GM21529 (cell line): ENCODE measurements around the gene CCDC3.

ENCODE experiments used
- ATAC-seq: cut with Tn5 transposase; IDR thresholded peaks from one replicate; pipeline ENCODE4 v1.9.1; 2021; ENCODE audit not compliant: unreplicated experiment

The CCDC3 gene

GRCh38 chr10:12927896-12928295 is 73.6 kb downstream of the CCDC3 start:
- ATAC-seq, result no peak

GRCh38 chr10:12925845-12926244 is 75.7 kb downstream of the CCDC3 start:
- no peak for ATAC-seq

DNA sequence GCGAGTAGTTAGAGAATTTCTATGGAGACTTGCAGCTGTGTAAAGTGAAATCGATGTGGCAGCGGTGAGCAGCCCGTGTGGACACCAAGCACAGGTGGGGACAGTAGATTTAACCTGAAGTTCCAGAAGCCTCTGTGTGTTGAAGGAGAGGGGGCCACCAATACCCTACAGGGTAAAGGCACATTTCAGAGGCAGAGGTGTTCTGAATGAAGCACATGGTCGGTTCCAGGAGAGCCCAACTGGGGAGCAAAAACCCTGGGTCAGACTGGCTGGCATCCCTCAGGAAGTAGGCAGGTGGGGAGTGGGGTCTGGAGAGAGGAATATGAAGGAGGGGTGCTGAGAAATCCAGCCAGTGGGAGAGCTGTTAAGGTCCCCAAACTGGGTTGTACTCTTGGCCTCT is 76.6 kb downstream of the CCDC3 start:
- ATAC-seq, result no peak

GRCh38 chr10:12922117-12922900 is 79.2 kb downstream of the CCDC3 start:
- ATAC-seq, result no peak

GRCh38 chr10:12921163-12921562 is 80.3 kb downstream of the CCDC3 start:
- no peak for ATAC-seq

- ATAC-seq, result no peak
Observed at GRCh38 chr10:12919574-12919973, 81.9 kb downstream of the CCDC3 start.

DNA sequence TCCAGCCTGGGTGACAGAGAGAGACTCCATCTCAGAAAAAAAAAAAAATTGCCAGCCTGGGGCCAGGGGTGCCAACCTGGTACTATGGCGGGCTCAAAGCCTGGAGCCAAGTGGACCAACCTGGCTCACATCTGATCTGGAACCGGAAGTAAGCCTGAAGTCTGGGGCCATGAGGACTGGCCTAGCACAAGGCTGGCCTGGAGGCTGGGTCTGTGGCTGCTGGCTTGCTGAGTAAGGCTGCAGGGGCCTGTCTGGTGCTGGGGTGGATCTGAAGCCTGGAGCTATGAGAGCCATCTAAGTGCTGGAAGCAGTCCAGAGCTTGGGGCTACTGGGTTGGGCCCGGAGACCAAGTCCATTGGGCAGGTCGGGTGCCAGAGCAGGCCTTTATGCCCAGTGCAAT is 84.9 kb downstream of the CCDC3 start:
- no peak for ATAC-seq

DNA sequence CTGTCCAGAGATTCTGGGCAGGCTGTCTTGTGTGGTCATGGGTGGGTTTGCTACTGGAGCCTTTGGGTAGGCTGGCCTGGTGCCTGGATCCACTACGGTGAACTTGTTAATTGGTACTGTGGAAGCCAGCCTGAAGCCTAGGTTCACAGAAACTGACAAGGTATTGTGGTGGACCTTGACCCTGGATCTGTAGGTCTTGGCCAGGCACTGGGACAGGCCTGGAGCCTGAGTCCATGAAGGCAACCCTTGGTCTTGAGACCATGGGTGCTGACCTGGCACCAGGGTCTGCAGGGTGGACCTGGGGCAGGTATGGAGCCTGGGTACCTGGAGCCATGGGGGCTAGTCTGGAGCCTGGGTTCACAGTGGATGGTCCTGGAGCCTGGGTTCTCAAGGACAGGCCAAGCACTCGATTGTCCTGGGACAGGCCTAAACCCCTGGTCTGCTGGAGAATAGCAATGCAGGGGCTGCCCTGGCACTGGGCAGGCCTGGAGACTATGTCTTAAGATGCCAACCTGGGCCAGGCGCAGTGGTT is 85.8 kb downstream of the CCDC3 start:
- no peak for ATAC-seq

- ATAC-seq, result no peak
Observed at GRCh38 chr10:12914111-12914510, 87.4 kb downstream of the CCDC3 start.

GRCh38 chr10:12911795-12912194 is 89.7 kb downstream of the CCDC3 start:
- ATAC-seq, result no peak

GRCh38 chr10:12910835-12911234 is 90.7 kb downstream of the CCDC3 start:
- no peak for ATAC-seq

DNA sequence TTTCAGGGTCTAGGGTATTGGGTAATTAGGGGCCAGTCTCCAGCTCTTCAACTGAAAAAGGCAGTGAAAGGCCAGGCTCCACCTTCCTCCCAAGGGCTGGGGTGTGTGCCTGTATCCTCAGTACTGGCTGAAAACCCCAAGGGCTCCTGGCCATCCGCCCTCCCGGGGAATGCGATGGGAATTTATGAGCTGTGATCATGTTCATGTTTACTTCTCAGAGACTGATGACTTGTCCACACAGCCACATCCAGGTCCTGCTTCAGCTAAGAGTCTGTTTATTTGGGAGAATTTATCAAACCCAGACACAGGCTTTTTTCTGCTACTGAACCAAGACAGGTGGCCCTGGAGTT is 91.7 kb downstream of the CCDC3 start:
- no peak for ATAC-seq

DNA sequence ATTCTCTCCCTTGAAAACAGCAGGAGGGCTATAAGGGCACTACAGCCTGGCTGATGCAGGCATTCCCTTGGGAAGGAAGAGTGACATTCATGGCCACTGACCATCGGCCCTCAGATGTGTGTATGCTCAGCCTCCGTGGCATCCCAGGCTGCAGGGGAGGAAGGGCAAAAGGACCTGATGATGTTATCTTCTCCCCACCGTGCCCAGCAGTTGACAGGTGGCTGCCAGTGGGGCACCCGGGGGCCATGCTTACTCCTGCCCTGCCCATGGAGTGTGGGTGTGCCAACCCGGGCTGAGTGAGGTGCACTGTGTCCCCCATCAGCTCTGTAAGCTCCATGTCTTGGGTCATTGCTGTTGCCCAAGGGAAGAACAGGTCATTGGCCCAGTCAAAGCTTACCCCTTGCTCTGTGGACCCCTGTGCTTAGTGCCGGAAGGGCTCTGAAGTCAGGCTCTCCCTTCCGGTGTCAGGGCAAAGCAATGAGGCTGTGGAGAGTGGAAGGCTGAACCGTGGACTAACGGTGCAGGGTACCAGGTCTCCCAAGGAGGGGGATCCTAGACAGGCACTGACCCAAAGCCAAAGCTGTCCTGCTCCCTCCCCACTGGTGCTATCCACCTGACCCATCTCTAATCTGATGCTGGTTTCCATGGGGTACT is 92.2 kb downstream of the CCDC3 start:
- no peak for ATAC-seq

DNA sequence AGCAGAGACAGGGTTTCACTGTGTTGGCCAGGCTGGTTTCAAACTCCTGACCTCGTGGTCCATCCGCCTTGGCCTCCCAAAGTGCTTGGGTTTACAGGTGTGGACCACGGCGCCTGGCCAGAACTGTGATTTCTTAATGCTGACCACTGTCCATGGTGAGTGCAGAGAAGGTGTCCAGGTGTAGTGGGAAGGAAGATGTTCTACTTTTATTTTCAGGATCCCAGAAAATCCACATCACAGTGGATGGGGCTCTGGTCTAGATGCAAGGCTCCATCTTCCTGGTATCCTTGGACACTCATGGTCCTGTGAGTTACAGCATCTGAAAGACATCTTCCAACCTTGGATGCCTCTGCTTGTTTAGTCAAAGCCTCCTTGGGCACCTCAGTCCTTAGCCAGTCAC is 92.7 kb downstream of the CCDC3 start:
- ATAC-seq, result no peak

DNA sequence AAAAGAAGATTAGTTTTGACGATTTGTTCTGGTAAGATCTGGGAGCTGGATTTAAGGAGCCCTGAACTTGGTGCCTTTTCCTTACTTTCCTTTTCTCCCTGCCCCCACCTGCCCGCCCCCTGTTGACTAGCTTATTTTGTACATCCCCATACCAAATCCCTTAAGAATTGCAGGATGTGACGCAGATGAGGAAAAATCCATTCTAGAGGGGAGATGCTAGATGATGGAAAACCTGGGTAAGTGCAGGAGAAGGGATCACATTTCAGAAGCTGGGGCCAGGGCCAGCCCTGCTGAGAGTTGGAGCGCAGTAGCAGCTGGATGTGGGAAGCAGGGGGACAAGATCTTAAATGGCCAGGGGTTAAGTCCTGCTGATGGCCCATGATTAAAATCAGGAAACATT is 93.9 kb downstream of the CCDC3 start:
- ATAC-seq, result no peak

GRCh38 chr10:12906051-12906541 is 95.4 kb downstream of the CCDC3 start:
- ATAC-seq, result no peak

- no peak for ATAC-seq
Observed at GRCh38 chr10:12905067-12905466, 96.4 kb downstream of the CCDC3 start.

DNA sequence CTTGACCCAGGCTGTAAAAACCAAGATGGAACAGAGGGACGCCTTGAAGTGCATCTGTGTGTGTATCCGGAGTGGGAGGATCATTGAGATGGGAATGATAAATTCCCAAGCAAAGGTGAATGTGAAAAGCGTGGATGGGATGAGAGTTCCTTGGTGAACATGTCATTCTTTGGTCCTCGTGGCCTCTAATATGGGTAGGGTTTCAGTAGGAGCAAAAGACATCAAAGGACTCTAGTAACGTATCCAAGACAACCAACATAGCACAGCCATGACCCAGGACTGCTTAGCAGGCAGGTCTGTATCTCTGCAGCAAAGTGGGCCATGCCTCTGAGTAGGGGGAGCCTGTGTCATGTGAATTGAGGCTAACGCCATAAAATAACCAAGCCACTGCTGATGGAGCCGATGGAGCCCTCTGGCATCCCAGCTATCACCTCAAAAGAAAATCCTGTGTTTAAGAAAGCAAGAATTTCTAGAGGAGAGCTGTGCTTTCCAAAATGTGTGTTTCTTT is 98.6 kb downstream of the CCDC3 start:
- ATAC-seq, result no peak

- no peak for ATAC-seq
Observed at GRCh38 chr10:12902135-12902572, 99.4 kb downstream of the CCDC3 start.

- no peak for ATAC-seq
Observed at GRCh38 chr10:12899546-12899945, 102.0 kb downstream of the CCDC3 start.

DNA sequence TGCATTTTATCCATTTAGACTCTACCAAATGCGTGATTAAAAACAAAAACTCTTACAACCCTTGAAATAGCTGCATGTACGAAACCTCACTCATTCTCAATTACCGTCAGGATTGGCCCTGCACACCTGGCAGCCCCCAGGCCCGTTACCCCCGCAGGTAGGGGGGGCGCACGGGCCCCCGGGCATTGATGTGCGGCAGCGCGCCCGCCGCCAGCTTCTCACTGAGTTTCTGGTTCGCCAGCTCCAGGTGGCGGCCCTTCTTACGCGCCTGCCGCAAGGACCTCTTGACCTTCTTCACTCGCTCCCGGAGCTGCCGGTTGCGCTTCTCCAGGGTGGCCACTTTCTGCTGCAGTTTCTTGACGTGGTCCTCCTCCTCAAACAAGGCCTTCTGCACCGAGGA is 103.2 kb downstream of the CCDC3 start:
- no peak for ATAC-seq

DNA sequence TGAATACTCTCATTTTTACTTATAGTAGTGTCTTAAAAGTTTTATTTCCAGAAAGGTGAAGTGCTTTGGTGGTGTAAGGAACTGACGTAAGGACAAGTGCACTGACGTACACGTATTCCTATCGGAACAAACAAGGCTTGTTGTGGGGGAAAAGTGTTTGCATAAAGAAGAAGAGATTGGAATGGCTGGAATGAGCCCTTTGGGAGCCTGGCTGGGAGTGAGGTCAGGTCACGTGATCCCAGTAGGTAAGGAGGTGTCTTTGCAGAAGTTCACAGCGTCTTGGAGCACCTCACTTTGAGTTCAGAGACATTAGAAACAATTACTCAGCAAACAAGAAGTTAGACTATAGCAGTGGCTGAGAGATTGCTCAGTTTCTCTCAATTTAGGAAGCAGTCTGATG is 104.2 kb downstream of the CCDC3 start:
- ATAC-seq, result no peak
